ENCODE measurements around the gene BOD1. TPM values are rescaled to one million over a fixed set of nuclear protein-coding genes. Genes with fewer than 3 reads are reported as not detected.
A peak's percentile ranks its signal among the peaks of the same experiment; 100 is the strongest.

The BOD1 gene
- total and polyA plus RNA-seq, 2 of the 8 experiments (the other 6 are each of a cell fraction or from before 2014, with no cell fraction given): 107 to 149 TPM

DNA sequence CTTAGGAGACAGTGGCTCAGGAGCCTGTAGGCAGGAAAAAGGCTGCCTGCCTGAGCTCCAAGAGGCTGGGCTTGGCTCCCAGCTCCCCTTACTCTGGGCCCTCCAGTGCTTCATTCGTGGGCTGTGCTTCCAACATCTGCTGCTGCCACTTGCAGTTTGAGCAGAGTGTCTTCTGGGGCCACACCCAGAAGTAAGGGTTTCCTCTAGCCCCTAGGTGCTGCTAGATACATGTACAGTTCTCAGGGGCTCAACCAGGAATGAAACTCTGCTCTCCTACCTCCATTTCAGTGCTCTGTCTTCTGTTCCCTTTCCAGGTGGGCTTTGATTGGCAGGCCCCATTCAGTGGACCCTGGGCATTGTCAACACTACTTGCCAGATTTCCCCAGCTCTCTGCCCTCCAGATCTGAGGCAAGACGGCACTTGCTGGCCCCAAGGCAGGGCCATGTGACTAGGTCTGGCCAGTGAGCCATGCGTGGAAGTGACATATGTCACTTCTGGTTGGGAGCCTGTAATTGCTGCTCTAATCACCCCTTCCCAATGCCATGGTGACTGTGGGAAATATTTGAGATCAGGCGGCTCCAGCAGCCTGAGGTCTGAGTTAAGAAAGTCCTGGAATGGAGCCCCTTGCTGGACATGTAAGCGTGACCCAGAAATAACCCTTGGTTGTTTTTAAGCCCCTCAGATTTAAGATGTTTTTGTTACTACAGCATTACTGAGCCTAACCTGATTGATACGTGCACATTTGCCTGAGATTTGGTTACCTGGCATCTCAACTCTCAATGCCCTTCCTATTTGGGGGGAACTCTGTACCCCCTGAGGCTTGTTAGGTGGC lies 9.4 kb upstream of the BOD1 start:
- Histone ChIP-seq H3K9ac (replicated peaks in 1 of 4; ENCODE audit: extremely low read depth in 1 of 4, low read depth in 3 of 4, low read length in 3 of 4) (no peak overlapping the region), H2BK15ac (ENCODE audit: low read length) (peak overlapping the region; percentile 65), H3K4ac (replicated peaks; ENCODE audit: insufficient read length, low read depth, low read length) (peak overlapping the region; percentile 49), H3K4me1 (replicated peaks in 1 of 4; ENCODE audit: control insufficient read depth in 3 of 4, insufficient read depth in 4 of 4, low read length in 3 of 4) (peaks cover 12 to 18% (median 16%) of the 10 kb centered on the region in 4 experiments), H3K4me2 (ENCODE audit: insufficient read depth in 1 of 2, low read depth in 2 of 2, low read length in 2 of 2) (no peak overlapping the region), H3K18ac (ENCODE audit: extremely low read depth, low read length) (no peak overlapping the region), H3K14ac (ENCODE audit: insufficient read length) (no peak overlapping the region), H3K9me3 (ENCODE audit: insufficient read depth in 2 of 2, low read depth in 1 of 2, low read length in 1 of 2) (no peaks in the 10 kb centered on the region), H3K4me3 (ENCODE audit: extremely low read depth in 1 of 4, insufficient read depth in 2 of 4, low read depth in 3 of 4, low read length in 4 of 4) (no peak overlapping the region), H4K20me1 (replicated peaks in 1 of 2; ENCODE audit: control insufficient read depth in 1 of 2, insufficient read depth in 2 of 2, low read length in 2 of 2) (no peaks in the 10 kb centered on the region), H3K56ac (replicated peaks; ENCODE audit: insufficient read length, low read depth, low read length) (no peak overlapping the region), H3K23ac (ENCODE audit: insufficient read length) (no peak overlapping the region), H2AFZ (ENCODE audit: low read length) (no peak overlapping the region), H2BK5ac (ENCODE audit: low read depth, low read length) (peak overlapping the region; percentile 76; the same call in 1 of the 2 replicates), H3K79me2 (ENCODE audit: control insufficient read depth in 1 of 2, insufficient read depth in 2 of 2, low read length in 2 of 2) (no peaks in the 10 kb centered on the region), H4K8ac (ENCODE audit: extremely low read depth, insufficient read depth, low read length) (no peak overlapping the region; the same call in 1 of the 2 replicates), H3K27me3 (replicated peaks in 1 of 4; ENCODE audit: control insufficient read depth in 3 of 4, extremely low read depth in 1 of 4, insufficient read depth in 3 of 4, low read length in 3 of 4) (no peaks in the 10 kb centered on the region), H3K23me2 (ENCODE audit: low read depth, low read length) (no peaks in the 10 kb centered on the region), H4K5ac (ENCODE audit: insufficient read length, low read depth, low read length) (no peak overlapping the region), H2AK5ac (ENCODE audit: low read depth, low read length) (peak overlapping the region; percentile 48; the same call in 1 of the 2 replicates), H3K36me3 (ENCODE audit: control insufficient read depth in 2 of 4, insufficient read depth in 4 of 4, low read length in 3 of 4) (no peaks in the 10 kb centered on the region), H2BK120ac (replicated peaks; ENCODE audit: low read depth, low read length) (peak overlapping the region; percentile 47), H2BK12ac (ENCODE audit: low read depth, low read length) (peak overlapping the region; percentile 90; the same call in 1 of the 2 replicates), H4K91ac (replicated peaks; ENCODE audit: insufficient read length, low read length) (peak overlapping the region; percentile 69), H3K79me1 (ENCODE audit: low read depth, low read length) (no peaks in the 10 kb centered on the region), H3K27ac (ENCODE audit: low read depth, low read length) (no peak overlapping the region), H2BK20ac (ENCODE audit: low read length) (peak overlapping the region; percentile 91)
- DNase-seq (ENCODE audit: low read depth in 1 of 2, low spot score in 2 of 2) (no peak), FAIRE-seq (no peak)
- WGBS, 2 experiments (ENCODE audit: extremely low coverage in 1 of 2, insufficient coverage in 1 of 2, insufficient read length in 1 of 2, insufficient replicate concordance in 2 of 2, low coverage in 1 of 2, low lambda C conversion rate in 2 of 2, missing lambda C conversion rate in 1 of 2): 86% methylated on average over 6 of the region's 6 CpGs; no CpG with 5 or more reads in 1 of the 2 experiments
- POLR2A ChIA-PET (ENCODE audit: partially characterized antibody): no interaction called here
- CTCF ChIA-PET (ENCODE audit: partially characterized antibody): interaction anchor here (0.7 to 5.4 kb wide), 11 partner anchors 12 to 691 kb away, joined by 3 to 72 read pairs (median 3); no protein-coding TSS in a partner anchor
- TF ChIP-seq SP1 (IDR thresholded peaks at IDR 0.05; ENCODE audit: low read depth, low read length) (no peak), RAD21 (IDR thresholded peaks at IDR 0.05 in 1 of 2, conservative IDR thresholded peaks at IDR 0.05 in 1 of 2; ENCODE audit: low read depth in 2 of 2, low read length in 2 of 2) (0 out of 4 replicates have a peak, but pooled peaks have one; percentile 3)

Measured in H1 (cell line).